GM20000 (cell line): ENCODE measurements around the gene PPP2R3C.

ENCODE experiments used
- DNase-seq: peaks from one replicate; pipeline ENCODE4 v3.0.0; 2012; ENCODE audit warnings: low spot score
- CTCF ChIP-seq: IDR thresholded peaks from 2 replicates; pipeline ENCODE4 v1.5.1; 2012; ENCODE audit warnings: mild to moderate bottlenecking, control low read depth; ENCODE audit errors: extremely low read depth, missing control alignments

The PPP2R3C gene

DNA sequence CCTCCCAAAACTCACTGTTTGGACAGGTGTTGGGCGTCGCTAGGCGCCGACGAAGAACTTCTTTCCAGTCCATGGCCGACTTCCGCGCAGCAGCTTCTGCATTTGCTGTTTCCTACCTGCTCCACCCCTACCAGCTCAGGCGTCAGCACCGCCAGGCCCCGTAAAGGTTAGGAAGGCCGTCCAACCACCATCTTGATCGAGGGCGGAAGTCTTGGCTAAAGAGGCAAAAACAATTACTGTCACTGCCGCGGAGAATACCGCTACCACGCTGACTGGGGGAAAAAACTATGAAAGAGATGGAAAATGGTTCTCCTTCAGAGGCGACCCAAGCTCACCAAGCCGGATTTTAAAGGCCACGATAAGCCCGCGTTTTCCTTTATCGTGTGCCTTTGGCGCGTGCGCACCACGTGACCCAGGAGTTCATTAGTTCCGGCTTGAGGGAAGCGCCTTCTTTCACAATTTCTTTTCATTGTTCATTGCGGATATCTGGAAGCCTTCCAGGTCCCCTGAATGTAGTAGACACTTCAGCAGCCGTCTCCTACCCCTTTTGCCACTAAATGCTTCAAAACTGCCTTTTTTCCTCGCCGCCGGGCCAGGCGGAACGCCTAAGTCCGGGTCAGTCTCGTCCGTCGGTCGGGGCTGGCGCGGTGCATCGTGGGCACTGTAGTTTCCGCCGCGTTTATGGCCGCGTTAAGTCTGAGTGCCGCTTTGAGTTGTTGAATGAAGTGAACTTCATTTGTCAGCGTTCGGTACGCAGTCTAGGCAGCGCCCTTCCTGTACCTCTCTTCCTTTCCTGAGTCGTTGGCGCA lies at the start of gene PPP2R3C, which contains the start of gene PRORP:
TSS of gene PPP2R3C (minus strand) at position 104 of the 809 bp plus-strand sequence. CDS start at position 73, 31 bp downstream.
TSS of gene PRORP (plus strand) at position 666 of the 809 bp plus-strand sequence. CDS start 694 bp downstream, outside the sequence.
- peak; percentile 86 for DNase-seq
- no peak for TF ChIP-seq CTCF

DNA sequence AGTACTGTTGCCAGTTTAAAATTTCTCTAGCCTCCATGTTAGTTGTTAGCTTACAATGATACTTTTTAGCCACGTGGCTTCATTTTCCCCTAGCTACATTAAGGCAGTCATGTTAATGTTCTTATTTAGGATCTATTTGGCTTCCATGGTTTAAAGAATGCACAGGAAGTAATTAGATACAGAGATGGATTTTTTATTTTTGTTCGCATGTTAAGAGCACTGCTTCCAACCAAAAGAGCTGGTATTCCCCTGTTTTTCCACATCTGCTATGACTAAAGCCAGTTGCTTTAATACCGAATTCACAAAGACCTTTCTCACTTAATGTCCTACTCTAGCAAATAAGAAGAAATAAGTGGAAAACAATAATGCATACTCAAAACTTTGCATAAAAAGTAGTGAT lies 45.7 kb upstream of the PPP2R3C start:
- no peak for DNase-seq

DNA sequence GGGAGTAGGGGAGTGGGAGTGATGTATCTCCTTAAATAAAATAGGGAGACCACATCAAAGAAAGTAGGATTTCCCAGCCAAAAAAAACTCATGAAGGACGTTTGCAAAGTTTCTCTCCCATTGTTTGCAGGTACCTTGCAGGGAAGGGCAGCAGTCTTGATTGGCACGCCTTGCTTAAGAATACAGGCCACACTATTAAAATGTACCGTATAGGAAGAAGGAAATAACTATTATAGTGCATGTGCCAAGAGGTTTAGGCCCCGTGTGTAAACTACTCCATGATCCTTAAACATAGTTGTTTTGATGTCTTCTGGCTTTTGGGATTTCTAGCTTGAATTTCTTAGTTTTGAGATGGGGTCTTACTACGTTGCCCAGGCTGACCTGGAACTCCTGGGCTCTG lies 43.1 kb upstream of the PPP2R3C start:
- no peak for TF ChIP-seq CTCF
- DNase-seq, result no peak

More for the DNA sequence above, 45.7 kb upstream of the PPP2R3C start:
- no peak for TF ChIP-seq CTCF

GRCh38 chr14:35163384-35163783 lies 41.6 kb upstream of the PPP2R3C start:
- no peak for DNase-seq
- TF ChIP-seq CTCF, result no peak

- no peak for DNase-seq
- TF ChIP-seq CTCF, result no peak
Observed at GRCh38 chr14:35161231-35161630, 39.4 kb upstream of the PPP2R3C start.

DNA sequence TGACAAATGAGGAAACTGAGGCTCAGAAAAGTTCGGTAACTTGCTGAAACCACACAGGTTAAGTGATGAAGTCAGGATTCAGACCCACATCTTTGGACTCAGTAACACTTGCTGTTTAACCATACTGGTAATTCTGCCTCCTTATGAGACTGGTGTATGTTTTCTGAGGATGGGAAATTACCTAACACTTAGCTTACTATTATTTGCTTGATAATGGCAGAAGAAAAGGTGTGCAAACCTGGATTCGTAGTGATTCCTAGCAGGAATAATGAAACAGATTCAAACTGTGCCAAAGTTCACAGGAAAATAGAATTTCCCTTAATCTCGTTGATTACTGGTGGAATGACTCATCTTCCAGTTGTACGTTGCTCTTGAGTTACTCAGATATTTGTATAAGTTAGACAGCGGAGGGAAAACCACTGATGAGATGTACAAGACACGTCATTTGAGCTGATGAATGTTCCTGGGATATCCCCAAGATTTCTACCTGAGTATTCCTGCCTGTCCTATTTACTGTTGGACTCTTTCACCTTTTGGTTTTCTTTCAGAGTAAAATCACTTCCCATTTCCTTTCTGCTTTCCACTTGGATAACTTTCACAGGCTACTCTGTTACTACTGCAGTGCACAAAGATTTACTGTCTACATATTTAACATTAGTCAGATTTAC lies 38.1 kb upstream of the PPP2R3C start:
- no peak for DNase-seq
- TF ChIP-seq CTCF, result no peak

DNA sequence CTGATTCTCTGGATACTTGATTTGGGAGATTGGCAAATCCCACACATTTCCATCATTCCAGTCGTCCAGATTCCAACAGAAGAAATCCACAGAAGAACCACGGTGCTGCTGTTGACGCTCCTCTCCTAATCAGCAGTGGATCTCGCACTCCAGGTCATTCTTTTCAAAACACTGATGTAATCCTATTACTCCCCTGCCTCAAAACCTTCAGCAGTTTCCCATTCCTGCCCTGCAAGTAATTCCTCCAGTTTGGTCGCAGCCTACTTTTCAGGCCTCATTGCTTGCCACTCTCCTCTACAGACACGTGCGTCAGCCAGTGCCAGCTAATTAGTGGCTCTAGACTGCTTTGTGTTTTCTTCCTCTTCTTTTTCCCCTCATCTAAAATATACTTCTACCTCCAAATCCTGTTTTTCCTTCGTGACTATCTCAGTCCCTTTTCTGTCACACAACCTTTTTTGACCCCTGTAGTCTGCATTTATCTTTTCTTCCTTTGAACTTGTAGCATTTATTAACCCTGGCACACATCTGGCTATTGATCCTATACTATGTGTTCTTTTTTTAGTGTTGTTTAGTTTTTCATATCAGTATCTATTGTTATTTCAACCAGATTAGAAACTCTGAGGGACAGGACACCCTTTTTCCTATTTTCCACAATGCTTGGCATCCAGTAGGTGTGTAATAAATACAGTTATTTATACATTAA lies 37.3 kb upstream of the PPP2R3C start:
- no peak for DNase-seq
- TF ChIP-seq CTCF, result no peak
